SKM-1 (cell line): ENCODE data around the gene SCGB1D4.

Experiments
- DNase-seq: peaks from one replicate; lab custom pipeline; 2025; ENCODE audit not compliant: unreplicated experiment; lab: John Stamatoyannopoulos, UW

The SCGB1D4 gene

GRCh38 chr11:62280452-62280851 is 18.4 kb downstream of the SCGB1D4 start:
- no peak for DNase-seq

GRCh38 chr11:62273789-62274275 is 25.0 kb downstream of the SCGB1D4 start:
- no peak for DNase-seq

- DNase-seq: no peak
These were observed 25.6 kb downstream of the SCGB1D4 start for GRCh38 chr11:62273284-62273683.

GRCh38 chr11:62269654-62270278 is 29.1 kb downstream of the SCGB1D4 start, which contains the start of gene SCGB2A2:
TSS of gene SCGB2A2 (plus strand) at chr11:62270158. CDS start at chr11:62270217, 59 bp downstream.
- DNase-seq: no peak

GRCh38 chr11:62267576-62267975 is 31.3 kb downstream of the SCGB1D4 start:
- no peak for DNase-seq

- DNase-seq: no peak
These were observed 31.8 kb downstream of the SCGB1D4 start for GRCh38 chr11:62267050-62267449.

GRCh38 chr11:62266558-62266957 is 32.3 kb downstream of the SCGB1D4 start:
- DNase-seq: no peak

- DNase-seq: no peak
These were observed 34.9 kb downstream of the SCGB1D4 start for GRCh38 chr11:62264004-62264403.

- no peak for DNase-seq
These were observed 38.5 kb downstream of the SCGB1D4 start for GRCh38 chr11:62260261-62260953.

GRCh38 chr11:62256281-62256680 is 42.6 kb downstream of the SCGB1D4 start:
- no peak for DNase-seq

- DNase-seq: no peak
These were observed 44.8 kb downstream of the SCGB1D4 start for GRCh38 chr11:62253999-62254542.

GRCh38 chr11:62251698-62252097 is 47.2 kb downstream of the SCGB1D4 start:
- DNase-seq: no peak
